H1 (cell line): Measurements from ENCODE around the gene ABLIM1. TPM values are rescaled to one million over a fixed set of nuclear protein-coding genes. Genes with fewer than 3 reads are reported as not detected.

Source experiments
- CTCF ChIA-PET: fragments of 300-600 bp; sonication (Branson Sonifier 250); formaldehyde crosslinking; loops from one replicate; lab custom pipeline; 2021; ENCODE audit not compliant: partially characterized antibody; lab: Charles Lee
- POLR2A ChIA-PET: fragments of 300-600 bp; sonication (Branson Sonifier 250); formaldehyde crosslinking; loops from one replicate; lab custom pipeline; 2021; ENCODE audit warnings: inconsistent platforms; ENCODE audit not compliant: partially characterized antibody; lab: Charles Lee
- DNase-seq, 2 experiments: peaks; one replicate each; pipeline versions ENCODE4 v3.0.0 to v3.0.0-alpha.2; 2010 to 2022; ENCODE audit warnings: low spot score in 2 of 2, low read depth in 1 of 2, mixed read lengths in 1 of 2
- FAIRE-seq: peaks from 2 replicates; lab custom pipeline; 2011; peaks lifted over from hg19 to GRCh38; lab: Jason Lieb, UNC
- H2AFZ ChIP-seq: 2 replicates; pipeline ENCODE4 v1.8.1; 2012; ENCODE audit warnings: low read length, inconsistent platforms
- H2AK5ac ChIP-seq: 2 replicates; pipeline ENCODE4 v1.6.1; 2013; ENCODE audit warnings: low read depth, low read length
- H2BK120ac ChIP-seq: replicated peaks from 2 replicates; pipeline ENCODE3; 2013; ENCODE audit warnings: low read depth, low read length, inconsistent platforms
- H2BK12ac ChIP-seq: 2 replicates; pipeline ENCODE4 v1.6.1; 2013; ENCODE audit warnings: low read depth, low read length
- H2BK15ac ChIP-seq: 2 replicates; pipeline ENCODE4 v1.6.1; 2013; ENCODE audit warnings: low read length
- H2BK20ac ChIP-seq: 2 replicates; pipeline ENCODE4 v1.6.1; 2013; ENCODE audit warnings: low read length
- H2BK5ac ChIP-seq: 2 replicates; pipeline ENCODE4 v1.6.1; 2013; ENCODE audit warnings: low read depth, low read length
- H3K14ac ChIP-seq: 2 replicates; pipeline ENCODE4 v1.6.1; 2013; ENCODE audit warnings: inconsistent platforms; ENCODE audit not compliant: insufficient read length
- H3K18ac ChIP-seq: 2 replicates; pipeline ENCODE4 v1.6.1; 2013; ENCODE audit warnings: low read length; ENCODE audit errors: extremely low read depth
- H3K23ac ChIP-seq: 2 replicates; pipeline ENCODE4 v1.6.1; 2013; ENCODE audit warnings: inconsistent platforms; ENCODE audit not compliant: insufficient read length
- H3K23me2 ChIP-seq: 2 replicates; pipeline ENCODE4 v1.6.1; 2013; ENCODE audit warnings: low read depth, low read length
- H3K27ac ChIP-seq: 2 replicates; pipeline ENCODE4 v1.6.1; 2011; ENCODE audit warnings: low read depth, low read length, inconsistent platforms
- H3K27me3 ChIP-seq, 4 experiments: replicated peaks in 1 of 4; 1 replicate in 1 of 4; 2 replicates in 3 of 4; pipeline versions ENCODE4 v1.6.1 to v1.8.1; 2011 to 2013; ENCODE audit warnings: low read length in 3 of 4, mild to moderate bottlenecking in 3 of 4, inconsistent platforms in 2 of 4, mixed read lengths in 2 of 4, moderate library complexity in 1 of 4; ENCODE audit not compliant: control insufficient read depth in 3 of 4, insufficient read depth in 3 of 4; ENCODE audit errors: extremely low read depth in 1 of 4
- H3K36me3 ChIP-seq, 4 experiments: 2 replicates each; pipeline versions ENCODE4 v1.6.1 to v1.8.1; 2011 to 2013; ENCODE audit warnings: mild to moderate bottlenecking in 4 of 4, low read length in 3 of 4, moderate library complexity in 2 of 4, control low read depth in 1 of 4, inconsistent platforms in 1 of 4; ENCODE audit not compliant: insufficient read depth in 4 of 4, control insufficient read depth in 2 of 4
- H3K4ac ChIP-seq: replicated peaks from 2 replicates; pipeline ENCODE3; 2013; ENCODE audit warnings: low read length, low read depth, mixed read lengths, inconsistent platforms; ENCODE audit not compliant: insufficient read length
- H3K4me1 ChIP-seq, 4 experiments: replicated peaks in 1 of 4; 1 replicate in 1 of 4; 2 replicates in 3 of 4; pipeline versions ENCODE4 v1.6.1 to v1.8.1; 2011 to 2013; ENCODE audit warnings: low read length in 3 of 4, inconsistent platforms in 2 of 4, mixed read lengths in 1 of 4; ENCODE audit not compliant: insufficient read depth in 4 of 4, control insufficient read depth in 3 of 4
- H3K4me2 ChIP-seq, 2 experiments: 2 replicates each; pipeline versions ENCODE4 v1.6.1 to v1.8.1; 2011 to 2013; ENCODE audit warnings: low read depth in 2 of 2, low read length in 2 of 2, control low read depth in 1 of 2, inconsistent platforms in 1 of 2, mild to moderate bottlenecking in 1 of 2; ENCODE audit not compliant: insufficient read depth in 1 of 2
- H3K4me3 ChIP-seq, 4 experiments: fragments of 200-600, 300-600 bp in 1 of 4; sonication (generic), shearing (Covaris generic), sonication (Bioruptor Twin) in 1 of 4; 2 replicates each; pipeline versions ENCODE4 v1.5.1 to v1.8.1; 2011 to 2016; ENCODE audit warnings: low read length in 4 of 4, low read depth in 3 of 4, control low read depth in 2 of 4, inconsistent platforms in 2 of 4, mild to moderate bottlenecking in 2 of 4, mixed read lengths in 1 of 4, moderate library complexity in 1 of 4; ENCODE audit not compliant: insufficient read depth in 2 of 4; ENCODE audit errors: extremely low read depth in 1 of 4
- H3K56ac ChIP-seq: replicated peaks from 2 replicates; pipeline ENCODE3; 2013; ENCODE audit warnings: low read depth, mild to moderate bottlenecking, mixed read lengths, low read length, inconsistent platforms; ENCODE audit not compliant: insufficient read length
- H3K79me1 ChIP-seq: 2 replicates; pipeline ENCODE4 v1.6.1; 2013; ENCODE audit warnings: low read depth, low read length, control low read depth
- H3K79me2 ChIP-seq, 2 experiments: 2 replicates each; pipeline versions ENCODE4 v1.6.1 to v1.8.1; 2012 to 2013; ENCODE audit warnings: low read length in 2 of 2, mild to moderate bottlenecking in 2 of 2, inconsistent platforms in 1 of 2; ENCODE audit not compliant: insufficient read depth in 2 of 2, control insufficient read depth in 1 of 2
- H3K9ac ChIP-seq, 4 experiments: replicated peaks in 1 of 4; 1 replicate in 1 of 4; 2 replicates in 3 of 4; pipeline versions ENCODE4 v1.6.1 to v1.8.1; 2011 to 2013; ENCODE audit warnings: low read depth in 3 of 4, low read length in 3 of 4, control low read depth in 2 of 4, mild to moderate bottlenecking in 2 of 4, moderate library complexity in 2 of 4, inconsistent platforms in 1 of 4; ENCODE audit errors: extremely low read depth in 1 of 4
- H3K9me3 ChIP-seq, 2 experiments: 2 replicates each; pipeline versions ENCODE4 v1.6.1 to v1.8.1; 2012 to 2013; ENCODE audit warnings: mild to moderate bottlenecking in 2 of 2, moderate library complexity in 2 of 2, control low read depth in 1 of 2, inconsistent platforms in 1 of 2, low read depth in 1 of 2, low read length in 1 of 2, mixed read lengths in 1 of 2; ENCODE audit not compliant: insufficient read depth in 2 of 2
- H4K20me1 ChIP-seq, 2 experiments: replicated peaks in 1 of 2; 2 replicates each; pipeline versions ENCODE3 to v1.8.1; 2011 to 2013; ENCODE audit warnings: inconsistent platforms in 2 of 2, low read length in 2 of 2, mild to moderate bottlenecking in 1 of 2; ENCODE audit not compliant: insufficient read depth in 2 of 2, control insufficient read depth in 1 of 2
- H4K5ac ChIP-seq: 2 replicates; pipeline ENCODE4 v1.6.1; 2013; ENCODE audit warnings: low read length, low read depth, mixed read lengths, inconsistent platforms; ENCODE audit not compliant: insufficient read length
- H4K8ac ChIP-seq: 2 replicates; pipeline ENCODE4 v1.8.0; 2013; ENCODE audit warnings: mild to moderate bottlenecking, moderate library complexity, low read length, inconsistent platforms; ENCODE audit not compliant: insufficient read depth; ENCODE audit errors: extremely low read depth
- H4K91ac ChIP-seq: replicated peaks from 2 replicates; pipeline ENCODE3; 2013; ENCODE audit warnings: low read length, mixed read lengths, inconsistent platforms; ENCODE audit not compliant: insufficient read length
- POLR2A ChIP-seq, 2 experiments: IDR thresholded peaks; 1 replicate in 1 of 2; 2 replicates in 1 of 2; pipeline ENCODE4 v1.6.1; 2011; ENCODE audit warnings: low read depth in 2 of 2, low read length in 2 of 2, mild to moderate bottlenecking in 2 of 2; ENCODE audit errors: control extremely low read depth in 1 of 2
- WGBS, 2 experiments: shearing (Covaris generic) in 1 of 2; methylation state at CpG; one replicate each; pipeline versions ENCODE4 v1.1.6 to v1.1.7; 2013 to 2015; ENCODE audit warnings: low lambda C conversion rate in 2 of 2, mixed read lengths in 2 of 2, inconsistent platforms in 1 of 2, low coverage in 1 of 2, missing lambda C conversion rate in 1 of 2; ENCODE audit not compliant: insufficient replicate concordance in 2 of 2, insufficient coverage in 1 of 2, insufficient read length in 1 of 2; ENCODE audit errors: extremely low coverage in 1 of 2, missing lambda C conversion rate in 1 of 2; 5-methylcytosine and 5-hydroxymethylcytosine counted together
- polyA plus RNA-seq, 7 experiments: library from polyadenylated mRNA; depleted of rRNA in 3 of 7; stranded (reverse) in 5 of 7; unstranded in 2 of 7; fragments of >200 nt in 5 of 7; fragments of 200-250 nt in 2 of 7; gene quantifications; 1 replicate in 5 of 7; 2 replicates in 1 of 7; 4 replicates in 1 of 7; pipeline versions ENCODE4 v1.2.1 to v1.2.3, GENCODE V29; 2011 to 2013; ENCODE audit warnings: missing spikeins in 2 of 7, mixed read lengths in 2 of 7
- total RNA-seq: library from RNA; stranded (reverse); fragmentation: NEBNext Ultra II Directional; extraction: Animal tissue kit (Norgen Biotek cat#: 25700); gene quantifications from 2 replicates; pipeline ENCODE4 v1.2.1, GENCODE V29; 2021

The ABLIM1 gene
- total and polyA plus RNA-seq, 2 of the 8 experiments (the other 6 are each of a cell fraction or from before 2014, with no cell fraction given) = 51.2 to 51.7 TPM

DNA sequence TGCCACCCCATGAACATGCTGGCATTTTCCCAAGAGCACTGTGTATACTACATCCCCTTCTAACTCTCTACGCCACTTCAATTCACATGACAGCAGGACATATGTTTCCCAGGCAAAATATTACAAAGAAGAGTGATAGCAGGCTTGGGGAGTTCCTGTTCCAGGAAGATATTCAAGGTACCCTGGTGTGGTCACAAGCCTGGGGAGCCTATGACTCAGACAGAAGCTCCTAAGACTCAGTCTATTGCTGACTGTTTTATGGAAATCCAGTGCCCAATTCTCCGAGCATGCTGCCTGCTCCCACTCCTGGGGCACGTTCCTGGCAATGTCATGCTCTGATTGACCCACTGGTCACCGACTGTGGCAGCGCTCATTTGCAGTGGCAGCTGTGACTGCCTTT, 23.5 kb upstream of the ABLIM1 start:
- Histone ChIP-seq H2BK20ac (no peak overlapping the region), H3K23me2 (no peaks in the 10 kb centered on the region), H3K4ac (no peak overlapping the region), H3K27me3 (no peaks in the 10 kb centered on the region), H3K14ac (no peak overlapping the region), H3K9ac (no peak overlapping the region), H2AK5ac (no peak overlapping the region), H3K23ac (no peak overlapping the region), H4K5ac (no peak overlapping the region), H2BK5ac (no peak overlapping the region), H2BK12ac (no peak overlapping the region), H3K79me2 (no peaks in the 10 kb centered on the region), H4K8ac (no peak overlapping the region), H2AFZ (no peak overlapping the region), H2BK120ac (no peak overlapping the region), H3K9me3 (no peaks in the 10 kb centered on the region), H3K4me3 (no peak overlapping the region), H4K20me1 (no peaks in the 10 kb centered on the region), H3K4me2 (no peak overlapping the region), H3K18ac (no peak overlapping the region), H3K79me1 (no peaks in the 10 kb centered on the region), H3K27ac (no peak overlapping the region)
- no peak for FAIRE-seq
- ChIA-PET POLR2A (no interaction called here), CTCF (interaction anchor here (1.0 to 3.3 kb wide), 4 partner anchors 12 to 377 kb away, joined by 3 to 22 read pairs (median 4); no protein-coding TSS in a partner anchor)
- WGBS, 2 experiments = 85% methylated on average over 5 of the region's 5 CpGs; no CpG with 5 or more reads in 1 of the 2 experiments
- no peak for DNase-seq
- TF ChIP-seq POLR2A (IDR thresholded peaks at IDR 0.05; ENCODE audit: control extremely low read depth in 1 of 2, low read depth in 2 of 2, low read length in 2 of 2) = no peak
- TF ChIP-seq, all 59 proteins: peak for 0
- H3K56ac ChIP-seq = no peak overlapping the region
- H3K4me1 ChIP-seq = no peaks in the 10 kb centered on the region; a peak in 1 of 7 replicates
- no peak overlapping the region for H4K91ac ChIP-seq
- no peak overlapping the region for H2BK15ac ChIP-seq
- H3K36me3 ChIP-seq = no peaks in the 10 kb centered on the region
